ENCODE data around the gene CD276.
A peak's percentile ranks its signal among the peaks of the same experiment; 100 is the strongest.

The CD276 gene

GRCh38 chr15:73704869-73705645, 20.9 kb downstream of the CD276 start:
- peak; percentile 63 for DNase-seq (ENCODE audit: low spot score)
- CTCF ChIA-PET: interaction anchor here (0.5 to 2.7 kb wide), 29 partner anchors 10 to 1578 kb away, joined by 3 to 28 read pairs (median 4); partner anchors contain the start of gene NPTN

GRCh38 chr15:73708691-73709090, 24.5 kb downstream of the CD276 start:
- no peak for TF ChIP-seq CTCF (conservative IDR thresholded peaks at IDR 0.05; ENCODE audit: low read depth)
- no peak for DNase-seq (ENCODE audit: low spot score)
- CTCF ChIA-PET: interaction anchor here (0.7 kb wide), 1 partner anchor 9 kb away, joined by 4 read pairs; no protein-coding TSS in a partner anchor
- POLR2A ChIA-PET (ENCODE audit: low non-redundant PET): no interaction called here
- no peak overlapping the region for H3K27ac ChIP-seq

More at GRCh38 chr15:73704869-73705645, 20.9 kb downstream of the CD276 start:
- H3K27ac ChIP-seq: peak overlapping the region; percentile 4; the same call in 1 of the 2 replicates
- POLR2A ChIA-PET (ENCODE audit: low non-redundant PET): interaction anchor here (0.5 to 0.7 kb wide), 2 partner anchors 8 to 144 kb away, joined by 3 read pairs; no protein-coding TSS in a partner anchor
- TF ChIP-seq CTCF (conservative IDR thresholded peaks at IDR 0.05; ENCODE audit: low read depth): peak; percentile 88

GRCh38 chr15:73709241-73709640, 25.1 kb downstream of the CD276 start:
- peak overlapping the region; percentile 9; the same call in 1 of the 2 replicates for H3K27ac ChIP-seq
- CTCF ChIA-PET: interaction anchor here (0.7 kb wide), 1 partner anchor 9 kb away, joined by 4 read pairs; no protein-coding TSS in a partner anchor
- POLR2A ChIA-PET (ENCODE audit: low non-redundant PET): interaction anchor here (0.7 kb wide), 1 partner anchor 85 kb away, joined by 3 read pairs; no protein-coding TSS in a partner anchor
- TF ChIP-seq CTCF (conservative IDR thresholded peaks at IDR 0.05; ENCODE audit: low read depth): no peak
- DNase-seq (ENCODE audit: low spot score): no peak

GRCh38 chr15:73709686-73710085, 25.5 kb downstream of the CD276 start:
- H3K27ac ChIP-seq: peak overlapping the region; percentile 9; the same call in 1 of the 2 replicates
- ChIA-PET POLR2A (ENCODE audit: low non-redundant PET) (interaction anchor here (0.7 kb wide), 1 partner anchor 85 kb away, joined by 3 read pairs; no protein-coding TSS in a partner anchor), CTCF (no interaction called here)
- no peak for TF ChIP-seq CTCF (conservative IDR thresholded peaks at IDR 0.05; ENCODE audit: low read depth)
- no peak for DNase-seq (ENCODE audit: low spot score)

- no peak for TF ChIP-seq CTCF (conservative IDR thresholded peaks at IDR 0.05; ENCODE audit: low read depth)
- ChIA-PET POLR2A (ENCODE audit: low non-redundant PET) (no interaction called here), CTCF (no interaction called here)
- DNase-seq (ENCODE audit: low spot score): no peak
- no peak overlapping the region for H3K27ac ChIP-seq
Observed at GRCh38 chr15:73710321-73710720, 26.1 kb downstream of the CD276 start.

- no peak for DNase-seq (ENCODE audit: low spot score)
- no peak overlapping the region for H3K27ac ChIP-seq
- no peak for TF ChIP-seq CTCF (conservative IDR thresholded peaks at IDR 0.05; ENCODE audit: low read depth)
- POLR2A ChIA-PET (ENCODE audit: low non-redundant PET): no interaction called here
- CTCF ChIA-PET: interaction anchor here (0.6 kb wide), 2 partner anchors 35 to 75 kb away, joined by 3 read pairs; no protein-coding TSS in a partner anchor
Observed at GRCh38 chr15:73711526-73711925, 27.3 kb downstream of the CD276 start.

Measured in RWPE1 (cell line).